Measurements from ENCODE around the gene CDH13.

The CDH13 gene

GRCh38 chr16:83715217-83715920, 1088.6 kb downstream of the CDH13 start:
- DNase-seq (ENCODE audit: low read depth, low spot score): peak; percentile 38
- H3K4me3 ChIP-seq (ENCODE audit: low read depth, low read length): no peak overlapping the region
- in situ Hi-C loops (cut with HindIII; ENCODE audit: low sequenced_read_pairs): no loop called here
- no peak for TF ChIP-seq CTCF (IDR thresholded peaks at IDR 0.05; ENCODE audit: low read depth, low read length)

- DNase-seq (ENCODE audit: low read depth, low spot score): no peak
- no peak for TF ChIP-seq CTCF (IDR thresholded peaks at IDR 0.05; ENCODE audit: low read depth, low read length)
- in situ Hi-C loops (cut with HindIII; ENCODE audit: low sequenced_read_pairs): no loop called here
- no peak overlapping the region for H3K4me3 ChIP-seq (ENCODE audit: low read depth, low read length)
Measured at GRCh38 chr16:83717308-83717707, 1090.5 kb downstream of the CDH13 start.

GRCh38 chr16:83717814-83718213, 1091.0 kb downstream of the CDH13 start:
- in situ Hi-C loops (cut with HindIII; ENCODE audit: low sequenced_read_pairs): no loop called here
- peak; percentile 80 for DNase-seq (ENCODE audit: low read depth, low spot score)
- H3K4me3 ChIP-seq (ENCODE audit: low read depth, low read length): no peak overlapping the region
- TF ChIP-seq CTCF (IDR thresholded peaks at IDR 0.05; ENCODE audit: low read depth, low read length): no peak

- no peak overlapping the region for H3K4me3 ChIP-seq (ENCODE audit: low read depth, low read length)
- no peak for DNase-seq (ENCODE audit: low read depth, low spot score)
- in situ Hi-C loops (cut with HindIII; ENCODE audit: low sequenced_read_pairs): no loop called here
- no peak for TF ChIP-seq CTCF (IDR thresholded peaks at IDR 0.05; ENCODE audit: low read depth, low read length)
Measured at GRCh38 chr16:83720213-83720612, 1093.4 kb downstream of the CDH13 start.

- in situ Hi-C loops (cut with HindIII; ENCODE audit: low sequenced_read_pairs): no loop called here
- no peak for DNase-seq (ENCODE audit: low read depth, low spot score)
- no peak for TF ChIP-seq CTCF (IDR thresholded peaks at IDR 0.05; ENCODE audit: low read depth, low read length)
- no peak overlapping the region for H3K4me3 ChIP-seq (ENCODE audit: low read depth, low read length)
Measured at GRCh38 chr16:83720981-83721380, 1094.2 kb downstream of the CDH13 start.

GRCh38 chr16:83721676-83722075, 1094.9 kb downstream of the CDH13 start:
- in situ Hi-C loops (cut with HindIII; ENCODE audit: low sequenced_read_pairs): no loop called here
- H3K4me3 ChIP-seq (ENCODE audit: low read depth, low read length): no peak overlapping the region
- DNase-seq (ENCODE audit: low read depth, low spot score): no peak
- TF ChIP-seq CTCF (IDR thresholded peaks at IDR 0.05; ENCODE audit: low read depth, low read length): no peak

Measured in astrocyte of the spinal cord (primary cell).